HT1080 (cell line): ENCODE results near the gene RMDN2. TPM values are rescaled to one million over a fixed set of nuclear protein-coding genes. Genes with fewer than 3 reads are reported as not detected.
"Not testable (repeated sequence)": the region's sequence is repeated elsewhere in the genome, so short reads cannot be mapped to it uniquely, and the experiment has no call there.

Experiments used
- DNase-seq: peaks from one replicate; pipeline ENCODE4 v3.0.0-alpha.2; 2015; ENCODE audit warnings: low read depth
- total RNA-seq: library from RNA; depleted of rRNA; stranded (reverse); fragments of >200 nt; shearing (Covaris generic); gene quantifications from 2 replicates; pipeline ENCODE4 v1.2.3, GENCODE V29; 2014

RMDN2 gene
- total RNA-seq, 1 experiment from 2014 or later: 3.4 TPM

DNA sequence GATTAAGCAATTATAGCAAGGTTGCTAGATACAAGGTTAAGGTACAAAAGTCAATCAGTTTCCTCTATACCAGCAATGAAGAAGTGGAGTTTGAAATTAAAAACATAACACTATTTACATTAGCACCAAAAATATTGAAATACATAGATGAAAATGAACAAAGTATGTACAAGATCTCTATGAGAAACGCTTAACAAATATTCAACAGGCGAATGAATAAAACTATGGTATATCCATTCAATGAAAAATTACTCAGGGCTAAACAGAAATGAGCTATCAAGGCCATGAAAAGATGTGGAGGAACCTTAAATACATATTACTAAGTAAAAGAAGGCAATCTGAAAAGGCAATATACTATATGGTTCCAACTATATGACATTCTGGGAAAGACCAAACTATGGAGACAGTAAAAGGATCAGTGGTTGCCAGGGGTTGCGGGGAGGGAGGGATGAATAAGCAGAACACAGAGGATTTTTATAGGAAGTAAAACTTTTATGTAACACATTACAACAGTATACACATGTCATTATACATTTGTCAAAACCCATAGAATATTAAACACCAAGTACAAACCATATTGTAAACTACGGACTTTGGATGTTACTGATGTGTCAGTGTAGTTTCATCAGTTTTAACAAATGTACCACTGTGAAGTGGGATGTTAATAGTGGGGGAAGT, 62.1 kb downstream of the RMDN2 start:
- DNase-seq: no peak

DNA sequence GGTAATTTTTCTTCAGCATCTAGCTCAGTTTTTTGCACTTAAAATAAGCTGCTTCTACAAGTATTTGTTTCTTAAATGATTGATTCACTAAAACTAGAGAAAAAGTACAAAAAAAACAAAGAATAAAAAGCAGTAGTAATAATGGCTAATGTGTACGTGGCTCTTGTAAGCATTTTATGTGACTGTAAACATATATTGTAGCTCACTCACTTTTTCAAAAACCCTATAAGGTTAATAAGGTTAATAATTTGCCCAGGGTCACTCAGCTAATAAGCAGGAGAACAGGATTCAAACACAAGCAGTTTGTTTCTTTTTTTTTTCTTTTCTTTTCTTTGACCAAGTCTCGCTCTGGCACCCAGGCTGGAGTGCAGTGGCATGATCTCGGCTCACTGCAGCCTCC, 67.5 kb downstream of the RMDN2 start:
- no peak for DNase-seq

DNA sequence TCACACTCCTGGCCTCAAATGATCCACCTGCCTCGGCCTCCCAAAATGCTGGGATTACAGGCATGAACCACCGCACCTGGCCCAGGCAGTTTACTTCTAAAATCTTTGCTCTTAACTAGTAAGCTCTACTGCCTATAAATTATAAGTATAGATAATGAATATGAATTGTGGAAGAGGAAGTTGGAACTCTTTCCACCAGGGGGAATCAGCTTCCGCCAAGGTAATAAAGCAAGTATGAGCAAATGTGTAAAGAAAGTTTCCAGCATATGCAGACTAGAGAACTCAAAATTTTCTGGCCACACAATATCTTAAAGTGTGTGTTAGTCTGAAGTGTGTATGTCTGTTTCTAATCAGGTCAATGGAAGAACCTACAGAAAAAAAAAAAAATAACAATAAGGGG, 68.1 kb downstream of the RMDN2 start:
- DNase-seq: no peak

DNA sequence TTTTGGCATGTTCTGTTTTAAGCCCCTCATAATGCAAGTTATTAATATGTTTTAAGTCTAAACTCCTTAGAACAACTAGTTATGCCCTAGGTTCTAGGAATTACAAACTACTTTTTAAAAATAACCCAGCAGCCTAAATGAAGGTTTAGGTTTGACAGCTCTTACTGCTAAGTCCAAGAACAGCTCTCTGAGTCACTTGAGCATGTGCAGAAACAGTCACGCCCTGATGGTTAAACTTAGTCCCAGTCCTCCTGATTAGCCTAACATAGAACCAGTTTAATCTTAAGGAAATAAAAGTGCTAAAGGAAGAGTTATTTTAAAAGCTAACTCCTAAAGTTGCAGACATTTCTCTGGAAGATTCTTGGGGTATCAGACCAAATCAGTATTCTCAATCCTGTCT, 72.5 kb downstream of the RMDN2 start:
- no peak for DNase-seq

DNA sequence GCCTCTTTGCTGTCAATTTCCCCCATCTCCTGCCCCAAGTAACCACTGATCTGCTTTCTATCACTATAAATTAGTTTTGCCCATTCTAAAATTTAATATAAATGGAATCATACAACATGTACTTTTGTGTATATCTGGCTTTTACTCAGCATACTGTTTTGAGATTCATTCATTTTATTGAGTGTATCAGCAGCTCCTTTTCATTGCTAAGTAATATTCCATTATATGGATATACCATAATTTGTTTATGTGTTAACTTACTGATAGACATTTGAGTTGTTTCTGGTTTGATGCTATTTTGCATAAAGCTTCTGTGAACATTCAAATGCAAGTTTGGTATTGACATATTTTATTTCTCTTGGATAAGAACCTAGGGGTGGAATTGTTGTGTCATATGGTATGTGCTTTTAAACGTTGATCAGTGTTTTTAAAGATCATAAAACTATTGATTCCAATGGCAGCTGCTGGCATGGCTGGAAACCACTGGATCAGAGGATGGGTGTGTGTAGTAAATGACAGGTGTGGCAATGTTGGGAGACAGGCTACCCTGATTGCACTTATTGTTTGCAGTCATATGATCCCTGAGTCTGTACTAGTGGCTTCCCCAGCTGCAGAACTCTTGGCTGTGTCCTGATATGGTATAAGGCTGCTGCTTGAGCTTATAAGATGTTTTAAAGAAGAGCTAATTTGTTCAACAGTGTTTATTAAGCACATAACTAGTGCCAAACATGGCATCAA, 75.6 kb downstream of the RMDN2 start:
- no peak for DNase-seq

DNA sequence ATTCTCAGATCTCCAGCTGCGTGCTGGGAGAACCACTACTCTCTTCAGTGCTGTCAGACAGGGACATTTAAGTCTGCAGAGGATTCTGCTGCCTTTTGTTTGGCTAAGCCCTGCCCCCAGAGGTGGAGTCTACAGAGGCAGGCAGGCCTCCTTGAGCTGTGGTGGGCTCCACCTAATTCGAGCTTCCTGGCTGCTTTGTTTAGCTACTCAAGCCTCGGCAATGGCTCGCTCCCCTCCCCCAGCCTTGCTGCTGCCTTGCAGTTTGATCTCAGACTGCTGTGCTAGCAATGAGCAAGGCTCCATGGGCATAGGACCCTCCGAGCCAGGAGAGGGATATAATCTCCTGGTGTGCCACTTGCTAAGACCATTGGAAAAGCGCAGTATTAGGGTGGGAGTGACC, 85.1 kb downstream of the RMDN2 start:
- not testable (repeated sequence) for DNase-seq

DNA sequence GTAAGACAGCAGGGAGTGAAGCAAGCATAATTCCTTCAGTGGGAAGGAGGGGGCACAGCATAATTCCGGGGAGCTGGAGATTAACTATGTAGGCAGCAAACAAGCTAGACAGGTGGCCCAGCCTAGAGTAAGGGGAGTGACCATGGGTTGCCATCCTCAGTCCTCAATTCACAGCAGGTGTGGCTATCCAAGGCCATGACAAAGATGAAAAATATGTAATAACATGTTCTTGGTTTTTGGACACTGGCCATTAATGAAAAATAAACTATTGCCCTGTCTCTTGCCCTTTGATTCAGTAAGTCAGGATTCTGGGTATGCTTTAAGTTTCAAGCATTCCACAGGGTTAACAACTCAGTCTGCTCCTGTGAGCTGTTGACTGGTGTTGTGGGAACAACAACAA, 85.9 kb downstream of the RMDN2 start:
- no peak for DNase-seq

DNA sequence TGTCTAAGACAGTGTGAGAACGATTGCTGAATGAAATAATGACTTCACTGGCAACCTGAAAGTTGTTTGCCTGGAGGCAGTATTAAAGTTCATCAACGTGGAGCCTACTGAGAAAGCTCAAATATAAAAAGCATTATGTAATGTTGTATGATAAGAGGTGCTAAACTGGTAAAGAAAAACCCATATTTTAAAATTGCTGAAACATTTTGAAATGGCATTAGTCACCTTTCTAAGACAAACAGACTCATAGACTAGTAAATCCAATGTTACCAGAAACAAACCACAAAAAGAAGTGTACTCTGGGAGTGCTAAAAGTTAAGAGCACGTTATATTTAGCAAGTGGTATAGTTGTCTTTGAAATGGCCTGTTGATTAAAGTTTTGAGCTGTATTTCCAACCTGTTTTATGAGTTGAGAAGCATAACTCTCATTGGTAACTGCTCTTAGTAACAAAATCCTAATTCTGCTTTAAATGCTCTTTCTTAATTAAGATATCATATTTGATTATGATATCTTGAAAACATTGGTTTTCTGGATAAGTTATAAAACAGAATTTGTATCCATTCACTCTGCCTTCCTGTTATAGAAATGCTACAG, 88.2 kb downstream of the RMDN2 start:
- peak; percentile 31 for DNase-seq

DNA sequence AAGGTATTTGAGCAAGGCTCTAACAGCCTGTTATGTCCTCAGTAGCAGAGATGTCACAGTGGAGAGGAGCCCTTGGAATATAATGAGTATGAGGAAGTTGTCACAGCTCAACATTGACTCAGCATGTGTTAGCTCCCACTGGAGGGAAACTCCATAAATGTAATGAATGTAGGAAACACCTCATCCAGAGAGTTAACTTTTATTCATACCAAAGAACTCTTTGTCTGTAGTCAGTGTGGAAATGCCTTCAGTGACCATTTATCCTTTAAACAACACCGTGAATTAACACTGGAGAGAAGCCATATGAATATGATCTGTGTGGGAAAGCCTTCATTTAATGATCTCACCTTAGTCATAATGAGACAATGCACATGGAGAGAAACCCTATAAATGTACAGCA, 91.1 kb downstream of the RMDN2 start:
- DNase-seq: peak; percentile 56

DNA sequence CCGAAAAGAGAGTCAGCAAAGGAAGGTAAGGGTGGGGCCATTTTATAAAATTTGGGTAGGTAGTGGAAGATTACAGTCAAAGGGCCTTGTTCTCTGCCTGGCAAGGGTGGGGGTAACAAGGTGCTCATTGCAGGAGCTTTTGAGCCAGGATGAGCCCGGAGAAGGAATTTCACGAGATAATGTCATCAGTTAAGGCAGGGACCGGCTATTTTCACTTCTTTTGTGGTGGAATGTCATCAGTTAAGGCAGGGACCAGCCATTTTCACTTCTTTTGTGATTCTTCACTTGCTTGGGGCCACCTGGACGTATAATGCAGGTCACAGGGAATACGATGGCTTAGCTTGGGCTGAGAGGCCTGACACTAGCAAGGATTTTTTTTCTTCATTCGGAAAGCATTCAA, 92.7 kb downstream of the RMDN2 start:
- no peak for DNase-seq

DNA sequence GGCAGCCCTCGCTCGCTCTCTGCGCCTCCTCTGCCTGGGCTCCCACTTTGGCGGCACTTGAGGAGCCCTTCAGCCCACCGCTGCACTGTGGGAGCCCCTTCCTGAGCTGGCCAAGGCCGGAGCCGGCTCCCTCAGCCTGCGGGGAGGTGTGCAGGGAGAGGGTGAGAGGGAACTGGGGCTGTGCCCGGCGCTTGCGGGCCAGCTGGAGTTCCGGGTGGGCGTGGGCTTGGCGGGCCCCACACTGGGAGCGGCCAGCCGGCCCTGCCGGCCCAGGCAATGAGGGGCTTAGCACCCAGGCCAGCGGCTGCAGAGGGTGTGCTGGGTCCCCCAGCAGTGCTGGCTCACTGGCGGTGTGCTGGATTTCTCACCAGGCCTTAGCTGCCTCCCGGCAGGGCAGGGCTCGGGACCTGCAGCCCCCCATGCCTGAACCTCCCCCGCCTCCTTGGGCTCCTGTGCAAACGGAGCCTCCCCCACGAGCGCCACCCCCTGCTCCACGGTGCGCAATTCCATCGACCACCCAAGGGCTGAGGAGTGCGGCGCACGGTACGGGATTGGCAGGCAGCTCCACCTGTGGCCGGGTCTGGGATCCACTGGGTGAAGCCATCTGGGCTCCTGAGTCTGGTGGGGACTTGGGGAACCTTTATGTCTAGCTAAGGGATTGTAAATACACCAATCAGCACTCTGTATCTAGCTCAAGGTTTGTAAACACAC, 95.4 kb downstream of the RMDN2 start:
- DNase-seq: not testable (repeated sequence)

DNA sequence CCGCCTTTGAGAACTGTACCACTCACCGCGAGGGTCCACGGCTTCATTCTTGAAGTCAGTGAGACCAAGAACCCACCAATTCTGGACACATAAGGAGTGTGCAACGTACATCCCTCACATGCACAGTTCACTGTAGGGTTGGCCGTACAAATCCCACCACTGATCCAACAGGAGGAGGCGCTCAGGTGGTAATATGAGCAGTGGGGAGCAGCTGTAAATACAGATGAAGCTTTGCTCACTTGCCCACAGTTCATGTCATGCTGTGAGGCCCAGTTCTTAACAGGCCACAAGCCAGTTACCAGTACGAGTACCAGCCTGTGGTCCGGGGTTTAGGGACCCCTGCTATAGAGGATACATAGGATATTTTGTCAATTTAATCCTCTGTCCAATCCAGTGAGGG, 96.5 kb downstream of the RMDN2 start:
- no peak for DNase-seq

DNA sequence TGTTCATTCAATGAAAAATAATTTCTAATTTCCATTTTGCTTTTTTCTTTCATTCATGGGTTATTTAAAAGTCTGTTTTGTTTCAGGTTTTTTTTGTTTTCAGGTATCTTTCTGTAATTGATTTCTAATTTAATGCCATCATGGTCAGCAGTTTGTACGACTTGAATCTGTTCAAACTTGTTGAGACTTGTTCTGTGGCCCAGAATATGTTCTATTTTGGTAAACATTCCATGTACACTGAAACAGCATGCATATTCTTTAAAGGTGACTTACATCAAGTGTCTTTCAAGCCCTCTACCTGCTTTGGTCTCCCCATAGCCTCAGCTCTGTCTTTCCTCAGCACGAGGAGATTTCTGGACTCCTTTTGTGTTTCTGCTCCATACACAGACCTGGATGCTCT, 101.8 kb downstream of the RMDN2 start:
- DNase-seq: no peak

DNA sequence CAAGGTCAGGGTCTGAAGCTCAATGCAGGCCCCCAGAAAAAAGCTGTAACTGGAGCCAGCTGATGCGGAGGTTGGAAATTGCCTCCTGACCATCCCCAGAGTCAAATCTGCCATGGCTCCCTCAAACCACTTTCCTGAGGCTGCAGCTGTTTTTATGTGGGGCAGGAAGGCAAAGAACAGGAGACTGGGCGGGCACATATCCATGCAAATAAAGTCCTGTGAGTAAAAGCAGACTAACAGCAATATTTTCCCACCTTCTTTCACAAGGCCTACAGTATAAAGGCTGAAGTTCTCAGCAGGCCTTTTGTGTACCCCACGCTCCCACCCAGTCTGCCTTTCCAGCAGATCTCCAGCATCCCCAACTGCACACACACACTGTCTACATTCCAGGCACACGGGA, 103.7 kb downstream of the RMDN2 start:
- DNase-seq: no peak

DNA sequence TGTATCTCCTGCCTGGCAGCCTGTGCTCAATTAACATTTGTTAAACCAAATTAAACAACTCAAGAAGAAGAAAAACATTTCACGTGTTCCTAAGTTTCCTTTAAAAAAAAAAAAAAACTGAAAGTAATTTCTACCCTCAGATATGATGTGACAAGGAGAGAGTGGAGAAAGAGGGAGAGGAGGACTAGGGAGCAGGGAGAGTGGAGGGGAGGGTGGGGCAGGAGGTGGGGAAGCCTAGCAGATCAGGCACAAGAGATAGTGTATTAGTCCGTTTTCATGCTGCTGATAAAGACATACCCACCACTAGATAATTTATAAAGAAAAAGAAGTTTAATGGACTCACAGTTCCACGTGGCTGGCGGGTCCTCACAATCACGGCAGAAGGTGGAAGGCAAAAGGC, 104.4 kb downstream of the RMDN2 start:
- no peak for DNase-seq

DNA sequence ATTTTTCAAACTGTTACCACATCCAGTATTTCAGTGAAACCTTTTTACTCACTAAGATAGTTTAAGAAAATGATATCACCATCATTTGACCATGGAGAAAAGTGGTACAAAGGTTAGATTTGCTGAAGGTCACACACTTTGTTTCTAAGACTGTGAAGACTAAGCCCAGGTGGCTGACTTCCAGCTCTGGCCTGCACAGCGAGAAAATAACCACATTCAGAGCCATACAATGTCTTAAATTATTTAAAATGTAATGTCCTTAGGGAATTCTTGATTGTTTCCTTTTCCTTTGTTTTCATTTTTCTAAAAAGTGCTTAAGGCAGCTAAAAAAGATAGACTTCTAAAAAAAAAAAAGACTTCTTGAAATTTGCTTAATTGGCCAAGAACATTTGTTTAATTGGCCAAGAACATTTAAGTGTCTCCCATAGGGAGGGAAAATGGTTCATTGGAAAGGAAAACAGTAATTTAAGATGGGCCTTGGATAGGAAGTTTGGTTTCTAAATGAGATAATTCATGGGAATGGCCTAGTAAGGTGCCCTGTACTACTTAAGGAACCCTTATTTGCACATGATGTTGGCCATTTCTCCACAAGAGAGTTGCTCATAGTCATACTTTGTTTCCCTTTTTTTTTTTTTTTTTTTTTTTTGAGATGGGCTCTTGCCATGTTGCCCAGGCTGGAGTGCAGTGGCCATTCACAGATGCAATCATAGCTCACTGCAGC, 105.7 kb downstream of the RMDN2 start:
- no peak for DNase-seq

DNA sequence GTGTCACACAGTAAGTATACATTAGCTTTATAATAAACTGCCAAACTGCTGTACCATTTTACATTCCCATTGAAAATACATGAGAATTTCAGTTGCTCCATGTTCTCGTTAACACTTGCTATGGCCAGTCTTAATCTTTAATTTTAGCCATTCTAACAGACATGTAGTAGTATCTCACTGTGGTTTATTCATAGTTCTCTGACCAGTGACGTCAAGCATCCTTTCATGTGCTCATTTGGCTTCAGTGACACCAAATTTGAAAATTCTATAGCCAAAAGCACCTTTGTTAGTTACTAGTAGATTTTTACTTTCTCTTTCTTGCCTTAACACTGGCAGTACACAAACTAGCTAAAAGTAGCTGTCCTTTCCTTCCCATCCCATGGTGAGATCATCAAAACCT, 107.9 kb downstream of the RMDN2 start:
- no peak for DNase-seq

DNA sequence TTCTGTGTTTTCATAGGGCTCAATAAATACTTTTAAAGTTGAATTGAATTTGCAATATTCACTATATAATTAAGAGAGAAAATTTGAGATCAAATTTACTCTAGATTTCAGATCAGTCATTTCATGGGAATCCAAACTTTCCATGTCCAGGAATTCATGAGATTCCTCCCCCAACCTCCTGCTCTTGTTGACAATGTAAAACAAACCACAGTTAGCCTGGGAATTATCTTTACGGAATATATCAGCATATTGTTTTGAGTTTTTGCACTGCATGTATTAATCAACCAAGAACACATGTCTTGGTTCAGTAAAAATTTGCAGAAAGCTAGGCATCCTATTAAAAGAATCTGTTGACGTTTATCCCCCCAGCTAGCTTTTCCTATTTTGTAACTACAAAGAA, 108.6 kb downstream of the RMDN2 start:
- DNase-seq: no peak

DNA sequence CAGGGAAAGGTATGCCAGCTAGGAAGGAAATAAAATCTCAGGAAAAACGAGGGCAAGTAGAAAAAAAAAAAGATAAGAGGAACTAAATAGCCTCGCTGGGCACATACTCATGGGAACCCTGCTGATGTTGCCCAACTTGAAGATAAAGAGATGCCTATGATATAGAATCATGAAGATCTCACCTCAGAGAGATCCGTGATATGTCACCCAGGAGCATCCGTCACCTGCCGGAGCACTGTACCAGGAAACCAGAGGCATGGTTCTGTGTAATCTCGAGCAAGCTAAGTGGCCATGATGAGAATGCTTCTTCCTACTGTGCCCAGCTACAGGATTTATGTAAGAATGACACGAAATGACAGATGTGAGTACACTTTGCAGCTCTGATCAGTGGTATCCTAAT, 110.9 kb downstream of the RMDN2 start:
- no peak for DNase-seq

DNA sequence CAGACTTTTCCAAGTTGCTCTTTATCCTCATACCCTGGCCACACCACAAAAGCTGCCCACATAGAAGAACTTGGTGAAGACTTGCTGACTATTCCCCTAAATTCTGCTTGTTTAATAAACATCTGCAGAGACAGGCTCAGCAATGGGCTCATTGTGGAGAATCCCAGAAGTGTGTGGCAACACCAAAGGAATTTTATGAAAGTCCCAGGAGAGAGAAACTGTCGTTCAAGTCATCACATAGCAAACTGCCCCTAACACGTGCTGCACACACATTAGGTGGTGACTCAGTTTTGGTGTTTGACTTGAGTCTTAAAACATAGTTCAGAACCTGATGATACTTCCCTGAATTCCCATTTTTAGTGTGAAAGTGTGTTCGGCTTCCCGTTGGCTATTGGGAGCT, 112.2 kb downstream of the RMDN2 start:
- DNase-seq: no peak

DNA sequence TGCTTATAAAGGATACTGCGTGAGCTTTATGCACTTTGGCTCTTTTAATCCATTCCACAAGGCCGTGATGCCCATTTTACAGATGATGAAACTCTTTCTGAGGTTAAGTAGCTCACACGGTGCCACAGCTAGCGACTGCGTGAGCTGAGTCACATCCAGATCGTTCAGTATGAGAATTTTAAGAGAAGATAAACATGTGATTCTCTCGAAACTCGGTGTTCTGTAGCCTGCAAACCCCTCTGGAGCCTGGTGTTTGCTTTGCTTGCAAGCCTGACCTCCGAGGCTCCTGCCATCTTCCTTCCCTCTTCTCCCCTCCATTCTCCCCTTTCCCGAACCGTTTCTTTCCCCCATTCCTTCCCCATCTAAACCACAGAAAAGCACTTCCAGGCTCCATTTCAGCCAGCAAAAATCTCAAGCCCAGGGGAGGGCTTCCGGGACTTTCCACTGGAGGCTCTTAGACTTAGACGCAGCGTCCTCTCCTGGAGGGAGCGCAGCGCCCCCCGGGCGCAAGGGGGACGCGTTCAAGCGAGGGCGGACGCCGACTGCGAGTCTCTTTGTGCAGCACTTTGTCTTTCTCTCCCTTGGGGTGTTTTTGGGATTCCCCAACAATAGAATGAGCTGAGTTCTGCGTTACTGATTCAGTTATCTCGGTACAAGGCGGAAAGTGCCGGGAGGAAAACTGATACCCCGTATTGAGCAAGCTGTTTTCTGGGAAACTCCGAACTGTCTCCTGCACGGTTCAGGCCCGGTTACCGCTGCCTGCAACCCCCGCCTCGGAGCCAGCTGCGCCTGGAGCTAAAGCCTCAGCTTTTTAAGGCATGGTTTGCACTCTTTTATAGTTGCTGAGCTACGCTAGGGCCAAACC, 112.9 kb downstream of the RMDN2 start:
- no peak for DNase-seq
